ENCODE results near the gene DCTD. TPM values are rescaled to one million over a fixed set of nuclear protein-coding genes. Genes with fewer than 3 reads are reported as not detected.

DCTD gene
- total and polyA plus RNA-seq, 2 experiments from 2014 or later = 39.3 to 40.3 TPM

DNA sequence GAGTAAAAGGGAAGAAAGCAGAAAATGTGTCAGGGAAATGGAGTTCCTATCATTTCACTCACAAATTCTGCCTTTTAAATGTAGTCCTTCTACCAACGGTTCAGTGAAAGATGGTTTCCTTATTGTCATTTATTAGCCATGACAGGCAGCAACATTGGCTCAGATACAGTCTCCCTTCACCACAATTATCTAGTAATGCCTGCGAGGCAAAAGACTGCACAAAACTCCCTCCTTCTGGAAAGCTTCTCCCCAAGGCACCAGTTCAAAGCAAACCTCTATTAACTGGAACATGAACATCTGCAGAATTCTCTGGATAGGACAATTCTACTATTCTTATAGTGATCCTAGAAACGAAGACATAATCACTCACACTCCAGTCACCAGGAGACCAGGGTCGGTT lies 28.3 kb downstream of the DCTD start:
- Histone ChIP-seq H3K4me2 (no peak overlapping the region), H3K36me3 (ENCODE audit: insufficient read depth) (no peaks in the 10 kb centered on the region; the same call in 1 of the 2 replicates), H3K79me2 (replicated peaks; ENCODE audit: insufficient read depth) (no peaks in the 10 kb centered on the region; the same call in 1 of the 2 replicates), H4K20me1 (replicated peaks; ENCODE audit: insufficient read depth) (no peaks in the 10 kb centered on the region), H3K4me3 (no peak overlapping the region), H3K27ac (ENCODE audit: low read depth) (no peak overlapping the region), H3K9me2 (ENCODE audit: insufficient read depth) (no peaks in the 10 kb centered on the region), H3K4me1 (ENCODE audit: insufficient read depth) (no peaks in the 10 kb centered on the region), H2AFZ (no peak overlapping the region), H3K27me3 (ENCODE audit: insufficient read depth) (no peaks in the 10 kb centered on the region), H3F3A (replicated peaks; ENCODE audit: low read depth) (no peaks in the 10 kb centered on the region)
- Mint-ChIP-seq H3K27ac (no peak overlapping the region), H3K4me3 (no peak overlapping the region), H3K4me1 (no peaks in the 10 kb centered on the region), H3K36me3 (ENCODE audit: low read depth) (peaks cover 75% of the 10 kb centered on the region), H3K27me3 (ENCODE audit: insufficient read depth, low read depth, poor library complexity) (peaks cover 2% of the 10 kb centered on the region), H3K9me3 (peaks cover 10% of the 10 kb centered on the region)
- DNase-seq (ENCODE audit: low spot score) (no peak), ATAC-seq (no peak)
- TF ChIP-seq JUNB (IDR thresholded peaks at IDR 0.05; ENCODE audit: unreplicated experiment) = no peak

DNA sequence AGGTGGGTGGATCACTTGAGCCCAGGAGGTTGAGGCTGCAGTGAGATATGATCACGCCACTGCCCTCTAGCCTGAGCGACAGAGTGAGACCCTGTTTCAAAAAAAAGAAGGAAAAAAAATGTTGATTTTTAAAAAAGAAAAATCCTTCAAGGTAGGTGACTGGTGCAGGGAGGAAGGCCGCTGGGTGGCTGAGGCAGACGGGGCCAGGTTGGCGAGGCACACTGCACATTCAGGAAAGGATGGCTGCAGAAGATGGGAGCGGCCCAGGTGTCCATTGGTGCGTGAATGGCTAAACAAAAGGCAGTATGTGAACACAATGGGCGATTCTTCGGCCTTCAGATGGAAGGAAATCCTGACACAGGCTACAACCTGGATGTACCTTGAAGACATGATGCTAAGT lies 30.4 kb downstream of the DCTD start:
- H3K4me3 Mint-ChIP-seq = no peak overlapping the region
- Histone ChIP-seq H3K4me1 (ENCODE audit: insufficient read depth) (no peaks in the 10 kb centered on the region), H3K27ac (ENCODE audit: low read depth) (no peak overlapping the region), H3K27me3 (ENCODE audit: insufficient read depth) (no peaks in the 10 kb centered on the region), H3K36me3 (ENCODE audit: insufficient read depth) (no peaks in the 10 kb centered on the region; the same call in 1 of the 2 replicates), H2AFZ (no peak overlapping the region), H3K4me3 (no peak overlapping the region), H3K4me2 (no peak overlapping the region), H3K9me2 (ENCODE audit: insufficient read depth) (no peaks in the 10 kb centered on the region), H3F3A (replicated peaks; ENCODE audit: low read depth) (no peaks in the 10 kb centered on the region), H3K79me2 (replicated peaks; ENCODE audit: insufficient read depth) (no peaks in the 10 kb centered on the region; the same call in 1 of the 2 replicates), H4K20me1 (replicated peaks; ENCODE audit: insufficient read depth) (no peaks in the 10 kb centered on the region)
- H3K27me3 Mint-ChIP-seq (ENCODE audit: insufficient read depth, low read depth, poor library complexity) = no peaks in the 10 kb centered on the region
- no peaks in the 10 kb centered on the region for H3K4me1 Mint-ChIP-seq
- DNase-seq (ENCODE audit: low spot score) = no peak
- no peak for ATAC-seq
- H3K27ac Mint-ChIP-seq = no peak overlapping the region
- H3K36me3 Mint-ChIP-seq (ENCODE audit: low read depth) = peaks cover 82% of the 10 kb centered on the region
- H3K9me3 Mint-ChIP-seq = peaks cover 15% of the 10 kb centered on the region
- TF ChIP-seq ZNF114 (CRISPR knock-in tag; IDR thresholded peaks at IDR 0.05) = no peak
- TF ChIP-seq EZH2 (IDR thresholded peaks at IDR 0.05; ENCODE audit: low read depth, unreplicated experiment) = no peak
- TF ChIP-seq, protein P1, sequence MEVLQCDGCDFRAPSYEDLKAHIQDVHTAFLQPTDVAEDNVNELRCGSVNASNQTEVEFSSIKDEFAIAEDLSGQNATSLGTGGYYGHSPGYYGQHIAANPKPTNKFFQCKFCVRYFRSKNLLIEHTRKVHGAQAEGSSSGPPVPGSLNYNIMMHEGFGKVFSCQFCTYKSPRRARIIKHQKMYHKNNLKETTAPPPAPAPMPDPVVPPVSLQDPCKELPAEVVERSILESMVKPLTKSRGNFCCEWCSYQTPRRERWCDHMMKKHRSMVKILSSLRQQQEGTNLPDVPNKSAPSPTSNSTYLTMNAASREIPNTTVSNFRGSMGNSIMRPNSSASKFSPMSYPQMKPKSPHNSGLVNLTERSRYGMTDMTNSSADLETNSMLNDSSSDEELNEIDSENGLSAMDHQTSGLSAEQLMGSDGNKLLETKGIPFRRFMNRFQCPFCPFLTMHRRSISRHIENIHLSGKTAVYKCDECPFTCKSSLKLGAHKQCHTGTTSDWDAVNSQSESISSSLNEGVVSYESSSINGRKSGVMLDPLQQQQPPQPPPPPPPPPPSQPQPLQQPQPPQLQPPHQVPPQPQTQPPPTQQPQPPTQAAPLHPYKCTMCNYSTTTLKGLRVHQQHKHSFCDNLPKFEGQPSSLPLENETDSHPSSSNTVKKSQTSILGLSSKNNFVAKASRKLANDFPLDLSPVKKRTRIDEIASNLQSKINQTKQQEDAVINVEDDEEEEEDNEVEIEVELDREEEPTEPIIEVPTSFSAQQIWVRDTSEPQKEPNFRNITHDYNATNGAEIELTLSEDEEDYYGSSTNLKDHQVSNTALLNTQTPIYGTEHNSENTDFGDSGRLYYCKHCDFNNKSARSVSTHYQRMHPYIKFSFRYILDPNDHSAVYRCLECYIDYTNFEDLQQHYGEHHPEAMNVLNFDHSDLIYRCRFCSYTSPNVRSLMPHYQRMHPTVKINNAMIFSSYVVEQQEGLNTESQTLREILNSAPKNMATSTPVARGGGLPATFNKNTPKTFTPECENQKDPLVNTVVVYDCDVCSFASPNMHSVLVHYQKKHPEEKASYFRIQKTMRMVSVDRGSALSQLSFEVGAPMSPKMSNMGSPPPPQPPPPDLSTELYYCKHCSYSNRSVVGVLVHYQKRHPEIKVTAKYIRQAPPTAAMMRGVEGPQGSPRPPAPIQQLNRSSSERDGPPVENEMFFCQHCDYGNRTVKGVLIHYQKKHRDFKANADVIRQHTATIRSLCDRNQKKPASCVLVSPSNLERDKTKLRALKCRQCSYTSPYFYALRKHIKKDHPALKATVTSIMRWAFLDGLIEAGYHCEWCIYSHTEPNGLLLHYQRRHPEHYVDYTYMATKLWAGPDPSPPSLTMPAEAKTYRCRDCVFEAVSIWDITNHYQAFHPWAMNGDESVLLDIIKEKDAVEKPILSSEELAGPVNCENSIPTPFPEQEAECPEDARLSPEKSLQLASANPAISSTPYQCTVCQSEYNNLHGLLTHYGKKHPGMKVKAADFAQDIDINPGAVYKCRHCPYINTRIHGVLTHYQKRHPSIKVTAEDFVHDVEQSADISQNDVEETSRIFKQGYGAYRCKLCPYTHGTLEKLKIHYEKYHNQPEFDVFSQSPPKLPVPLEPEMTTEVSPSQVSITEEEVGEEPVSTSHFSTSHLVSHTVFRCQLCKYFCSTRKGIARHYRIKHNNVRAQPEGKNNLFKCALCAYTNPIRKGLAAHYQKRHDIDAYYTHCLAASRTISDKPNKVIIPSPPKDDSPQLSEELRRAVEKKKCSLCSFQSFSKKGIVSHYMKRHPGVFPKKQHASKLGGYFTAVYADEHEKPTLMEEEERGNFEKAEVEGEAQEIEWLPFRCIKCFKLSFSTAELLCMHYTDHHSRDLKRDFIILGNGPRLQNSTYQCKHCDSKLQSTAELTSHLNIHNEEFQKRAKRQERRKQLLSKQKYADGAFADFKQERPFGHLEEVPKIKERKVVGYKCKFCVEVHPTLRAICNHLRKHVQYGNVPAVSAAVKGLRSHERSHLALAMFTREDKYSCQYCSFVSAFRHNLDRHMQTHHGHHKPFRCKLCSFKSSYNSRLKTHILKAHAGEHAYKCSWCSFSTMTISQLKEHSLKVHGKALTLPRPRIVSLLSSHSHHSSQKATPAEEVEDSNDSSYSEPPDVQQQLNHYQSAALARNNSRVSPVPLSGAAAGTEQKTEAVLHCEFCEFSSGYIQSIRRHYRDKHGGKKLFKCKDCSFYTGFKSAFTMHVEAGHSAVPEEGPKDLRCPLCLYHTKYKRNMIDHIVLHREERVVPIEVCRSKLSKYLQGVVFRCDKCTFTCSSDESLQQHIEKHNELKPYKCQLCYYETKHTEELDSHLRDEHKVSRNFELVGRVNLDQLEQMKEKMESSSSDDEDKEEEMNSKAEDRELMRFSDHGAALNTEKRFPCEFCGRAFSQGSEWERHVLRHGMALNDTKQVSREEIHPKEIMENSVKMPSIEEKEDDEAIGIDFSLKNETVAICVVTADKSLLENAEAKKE (CRISPR knock-in tag; IDR thresholded peaks at IDR 0.05) = no peak
- no peak for TF ChIP-seq POLR2AphosphoS5 (IDR thresholded peaks at IDR 0.05; ENCODE audit: low read depth)
- no peak for TF ChIP-seq NANOG (IDR thresholded peaks at IDR 0.05; ENCODE audit: borderline replicate concordance)
- TF ChIP-seq STAT1 (IDR thresholded peaks at IDR 0.05; ENCODE audit: unreplicated experiment) = no peak
- no peak for TF ChIP-seq EZH2phosphoT487 (IDR thresholded peaks at IDR 0.05; ENCODE audit: unreplicated experiment)
- TF ChIP-seq, protein P2, sequence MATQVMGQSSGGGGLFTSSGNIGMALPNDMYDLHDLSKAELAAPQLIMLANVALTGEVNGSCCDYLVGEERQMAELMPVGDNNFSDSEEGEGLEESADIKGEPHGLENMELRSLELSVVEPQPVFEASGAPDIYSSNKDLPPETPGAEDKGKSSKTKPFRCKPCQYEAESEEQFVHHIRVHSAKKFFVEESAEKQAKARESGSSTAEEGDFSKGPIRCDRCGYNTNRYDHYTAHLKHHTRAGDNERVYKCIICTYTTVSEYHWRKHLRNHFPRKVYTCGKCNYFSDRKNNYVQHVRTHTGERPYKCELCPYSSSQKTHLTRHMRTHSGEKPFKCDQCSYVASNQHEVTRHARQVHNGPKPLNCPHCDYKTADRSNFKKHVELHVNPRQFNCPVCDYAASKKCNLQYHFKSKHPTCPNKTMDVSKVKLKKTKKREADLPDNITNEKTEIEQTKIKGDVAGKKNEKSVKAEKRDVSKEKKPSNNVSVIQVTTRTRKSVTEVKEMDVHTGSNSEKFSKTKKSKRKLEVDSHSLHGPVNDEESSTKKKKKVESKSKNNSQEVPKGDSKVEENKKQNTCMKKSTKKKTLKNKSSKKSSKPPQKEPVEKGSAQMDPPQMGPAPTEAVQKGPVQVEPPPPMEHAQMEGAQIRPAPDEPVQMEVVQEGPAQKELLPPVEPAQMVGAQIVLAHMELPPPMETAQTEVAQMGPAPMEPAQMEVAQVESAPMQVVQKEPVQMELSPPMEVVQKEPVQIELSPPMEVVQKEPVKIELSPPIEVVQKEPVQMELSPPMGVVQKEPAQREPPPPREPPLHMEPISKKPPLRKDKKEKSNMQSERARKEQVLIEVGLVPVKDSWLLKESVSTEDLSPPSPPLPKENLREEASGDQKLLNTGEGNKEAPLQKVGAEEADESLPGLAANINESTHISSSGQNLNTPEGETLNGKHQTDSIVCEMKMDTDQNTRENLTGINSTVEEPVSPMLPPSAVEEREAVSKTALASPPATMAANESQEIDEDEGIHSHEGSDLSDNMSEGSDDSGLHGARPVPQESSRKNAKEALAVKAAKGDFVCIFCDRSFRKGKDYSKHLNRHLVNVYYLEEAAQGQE (IDR thresholded peaks at IDR 0.05; ENCODE audit: unreplicated experiment) = no peak
- TF ChIP-seq, protein P3, sequence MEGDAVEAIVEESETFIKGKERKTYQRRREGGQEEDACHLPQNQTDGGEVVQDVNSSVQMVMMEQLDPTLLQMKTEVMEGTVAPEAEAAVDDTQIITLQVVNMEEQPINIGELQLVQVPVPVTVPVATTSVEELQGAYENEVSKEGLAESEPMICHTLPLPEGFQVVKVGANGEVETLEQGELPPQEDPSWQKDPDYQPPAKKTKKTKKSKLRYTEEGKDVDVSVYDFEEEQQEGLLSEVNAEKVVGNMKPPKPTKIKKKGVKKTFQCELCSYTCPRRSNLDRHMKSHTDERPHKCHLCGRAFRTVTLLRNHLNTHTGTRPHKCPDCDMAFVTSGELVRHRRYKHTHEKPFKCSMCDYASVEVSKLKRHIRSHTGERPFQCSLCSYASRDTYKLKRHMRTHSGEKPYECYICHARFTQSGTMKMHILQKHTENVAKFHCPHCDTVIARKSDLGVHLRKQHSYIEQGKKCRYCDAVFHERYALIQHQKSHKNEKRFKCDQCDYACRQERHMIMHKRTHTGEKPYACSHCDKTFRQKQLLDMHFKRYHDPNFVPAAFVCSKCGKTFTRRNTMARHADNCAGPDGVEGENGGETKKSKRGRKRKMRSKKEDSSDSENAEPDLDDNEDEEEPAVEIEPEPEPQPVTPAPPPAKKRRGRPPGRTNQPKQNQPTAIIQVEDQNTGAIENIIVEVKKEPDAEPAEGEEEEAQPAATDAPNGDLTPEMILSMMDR (conservative IDR thresholded peaks at IDR 0.05; ENCODE audit: low read depth in 2 of 2) = no peak
- TF ChIP-seq ZNF331 (CRISPR knock-in tag; IDR thresholded peaks at IDR 0.05; ENCODE audit: low read depth) = no peak
